HG02943 (cell line): ENCODE results near the gene CD38.
"Not testable (repeated sequence)": the region's sequence is repeated elsewhere in the genome, so short reads cannot be mapped to it uniquely, and the experiment has no call there.

Experiments used
- ATAC-seq: cut with Tn5 transposase; IDR thresholded peaks from one replicate; pipeline ENCODE4 v1.9.1; 2021; ENCODE audit warnings: mild to moderate bottlenecking, low read depth, moderate library complexity; ENCODE audit not compliant: unreplicated experiment

The CD38 gene

DNA sequence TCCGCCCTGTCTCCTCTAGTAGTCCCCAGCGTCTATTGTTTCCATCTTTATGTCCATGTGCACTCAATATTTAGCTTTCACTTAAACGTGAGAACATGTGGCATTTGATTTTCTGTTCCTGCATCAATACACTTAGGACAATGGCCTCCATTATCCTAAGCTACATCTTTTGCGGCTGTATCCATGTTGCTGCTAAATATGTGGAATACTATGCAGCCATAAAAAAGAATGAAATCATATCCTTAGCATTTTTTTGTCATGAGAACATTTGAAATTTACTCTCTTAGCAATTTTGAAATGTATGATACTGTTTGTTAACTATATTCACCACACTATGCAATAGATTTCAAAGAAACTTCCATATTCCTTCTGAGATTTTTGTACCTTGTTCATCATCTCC lies 19.8 kb upstream of the CD38 start:
- ATAC-seq, result no peak

DNA sequence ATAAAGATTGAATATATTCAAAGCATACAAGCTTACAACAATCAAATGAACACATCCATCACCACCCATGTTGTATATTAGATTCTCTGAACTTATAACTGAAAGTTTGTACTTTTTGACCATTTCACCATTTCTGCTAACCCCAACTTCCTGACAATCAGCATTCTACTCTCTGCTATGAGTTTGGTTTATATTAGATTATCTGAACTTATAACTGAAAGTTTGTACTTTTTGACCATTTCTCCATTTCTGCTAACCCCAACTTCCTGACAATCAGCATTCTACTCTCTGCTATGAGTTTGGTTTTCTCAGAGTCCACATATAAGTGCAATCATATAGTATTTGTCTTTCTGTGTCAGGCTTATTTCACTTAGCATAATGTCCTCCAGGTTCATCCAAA lies 15.7 kb upstream of the CD38 start:
- ATAC-seq, result not testable (repeated sequence)

DNA sequence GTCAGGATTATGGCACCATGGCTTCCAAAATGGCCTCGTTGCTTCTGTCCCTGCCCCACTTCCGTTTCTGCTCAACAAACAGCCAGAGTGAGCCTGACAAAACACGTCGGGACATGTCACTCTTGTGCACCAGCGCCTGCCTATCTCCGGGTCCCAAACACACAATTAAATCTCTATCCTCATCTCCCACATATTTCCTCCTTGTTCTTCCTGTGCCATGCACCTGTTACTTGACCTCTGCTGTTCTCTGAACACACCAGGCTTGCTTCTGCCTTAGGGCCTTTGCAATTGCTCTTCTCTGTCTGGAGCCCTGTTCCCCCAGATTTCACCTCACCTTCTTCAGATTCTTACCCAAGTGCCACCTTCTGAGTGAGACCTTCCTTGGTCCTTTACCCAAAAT lies 12.7 kb upstream of the CD38 start:
- no peak for ATAC-seq

DNA sequence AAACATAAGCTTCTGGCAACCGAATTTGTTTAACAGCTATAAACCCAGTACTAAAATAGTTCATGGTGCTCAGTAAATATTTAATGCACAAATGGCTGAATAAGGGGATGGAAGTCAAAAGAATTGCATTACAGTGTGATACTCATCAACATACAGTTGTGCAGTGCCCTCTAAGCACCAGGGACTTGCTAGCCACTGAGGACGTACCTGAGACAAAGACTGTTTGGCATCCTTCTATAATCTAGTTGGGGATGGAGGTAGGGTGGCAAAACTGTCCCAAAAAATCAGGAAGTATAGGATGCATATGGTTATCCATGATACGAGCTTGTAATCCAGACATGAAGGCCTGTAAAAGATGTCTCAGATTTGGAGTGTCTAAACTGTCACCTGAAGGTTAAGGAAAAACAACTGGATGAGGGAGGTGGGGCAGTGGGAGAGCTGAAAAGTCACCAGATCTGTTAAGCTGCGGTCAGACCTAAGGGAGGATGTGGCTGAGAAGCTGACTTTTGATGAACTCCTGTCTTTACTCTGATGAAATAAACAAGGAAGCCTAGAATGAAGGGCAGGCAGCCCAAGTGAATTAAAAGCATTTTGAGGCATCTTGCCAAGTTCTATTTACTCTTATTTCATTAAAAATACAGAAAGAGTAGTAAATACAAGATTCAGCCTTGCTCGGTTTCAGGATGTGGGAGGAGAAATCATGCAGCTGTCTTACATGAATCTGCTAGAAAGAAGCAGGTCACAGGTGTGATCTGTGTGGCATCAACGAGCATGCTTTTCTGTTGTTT lies 12.0 kb upstream of the CD38 start:
- ATAC-seq, result peak; percentile 59

DNA sequence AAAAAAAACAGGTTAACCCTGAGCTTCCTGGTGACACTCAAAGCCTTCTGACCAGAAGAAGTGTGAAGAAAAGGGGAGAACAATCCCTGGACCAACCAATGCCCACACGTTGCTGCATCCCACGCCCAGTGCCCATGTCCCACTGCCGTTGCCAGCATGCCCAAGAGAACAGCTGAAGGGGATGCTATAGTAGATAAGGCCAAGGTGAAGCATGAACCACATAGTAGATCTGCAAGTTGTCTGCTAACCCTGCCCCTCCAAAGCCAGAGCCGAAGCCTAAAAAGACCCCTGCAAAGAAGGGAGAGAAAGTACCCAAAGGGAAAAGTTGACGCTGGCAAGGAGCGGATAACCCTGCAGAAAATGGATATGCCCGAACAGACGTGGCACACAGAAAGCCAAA lies 11.3 kb upstream of the CD38 start:
- no peak for ATAC-seq

DNA sequence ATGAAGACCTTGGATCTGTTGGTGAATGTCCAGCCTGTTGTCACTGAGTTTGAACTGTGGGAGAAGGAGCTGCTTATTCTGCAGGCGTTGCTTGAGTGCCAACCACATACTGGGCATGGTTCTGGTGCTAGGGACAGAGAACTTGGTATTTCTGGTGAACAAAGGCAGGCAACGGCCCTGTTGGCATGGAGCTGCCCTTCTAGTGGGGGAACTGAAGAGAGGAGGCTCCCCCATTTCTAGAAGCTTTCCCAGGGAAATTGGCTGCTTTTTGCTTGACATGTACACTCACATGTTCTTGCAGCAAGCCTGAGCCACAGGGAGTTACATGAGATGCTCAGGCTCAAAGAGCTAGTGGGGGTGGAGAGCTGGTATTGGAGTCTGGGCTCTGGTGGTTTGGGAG lies 8.9 kb upstream of the CD38 start:
- ATAC-seq, result no peak

DNA sequence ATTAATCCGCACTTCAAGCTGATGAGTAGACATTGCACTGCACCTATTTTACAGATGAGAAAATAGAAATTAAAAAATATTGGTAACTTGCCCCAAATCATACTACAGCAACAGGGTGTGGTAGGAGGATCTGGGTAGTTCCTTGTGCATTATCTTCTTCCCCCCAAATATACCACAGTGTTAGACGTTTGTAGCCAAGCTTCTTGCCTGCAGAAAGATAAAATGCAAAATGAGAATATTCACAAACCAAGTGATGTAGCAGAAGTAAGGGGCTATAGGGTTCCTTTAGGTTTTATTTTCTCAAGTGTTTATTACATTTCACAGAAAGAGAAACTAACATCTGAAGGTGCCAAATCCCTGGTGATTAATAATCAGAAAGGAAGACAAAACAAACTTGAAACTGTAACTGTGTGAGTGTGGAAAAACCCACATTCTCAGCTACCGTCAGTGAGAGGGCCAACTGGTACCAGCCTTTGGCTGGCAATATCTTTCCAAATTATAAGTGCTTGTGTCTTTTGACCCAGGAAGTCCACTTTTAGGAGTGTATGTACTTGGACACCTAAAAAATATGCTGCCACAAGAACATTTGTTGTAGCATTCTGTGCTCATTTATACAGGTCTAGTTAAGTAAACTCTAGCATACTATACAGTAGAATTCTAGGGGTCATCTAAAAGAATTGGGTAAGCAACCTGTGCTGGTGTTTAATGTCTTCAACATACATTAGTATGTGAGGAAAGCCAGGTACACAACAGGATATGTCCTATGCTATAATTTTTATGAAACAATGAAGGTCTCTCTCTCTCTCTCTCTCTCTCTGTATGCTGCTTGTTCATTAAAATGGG lies 6.7 kb upstream of the CD38 start:
- peak; percentile 58 for ATAC-seq

DNA sequence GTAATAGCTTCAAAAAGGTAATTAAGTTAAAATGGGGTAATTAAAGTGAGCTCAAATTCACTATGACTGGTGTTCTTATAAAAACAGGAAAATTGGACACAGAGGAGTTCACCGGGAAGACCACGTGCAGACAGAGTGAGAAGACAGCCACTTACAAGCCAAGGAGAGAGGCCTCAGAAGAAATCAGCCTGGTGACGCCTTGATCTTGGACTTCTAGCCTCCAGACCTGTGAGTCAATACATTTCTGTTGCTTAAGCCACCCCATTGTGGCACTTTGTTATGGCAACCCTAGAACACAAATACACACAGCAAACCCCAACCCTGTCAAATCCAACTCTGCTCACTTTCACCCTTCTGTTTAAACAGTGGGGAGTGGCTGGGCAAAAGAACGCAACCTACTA lies 4.1 kb upstream of the CD38 start:
- no peak for ATAC-seq

DNA sequence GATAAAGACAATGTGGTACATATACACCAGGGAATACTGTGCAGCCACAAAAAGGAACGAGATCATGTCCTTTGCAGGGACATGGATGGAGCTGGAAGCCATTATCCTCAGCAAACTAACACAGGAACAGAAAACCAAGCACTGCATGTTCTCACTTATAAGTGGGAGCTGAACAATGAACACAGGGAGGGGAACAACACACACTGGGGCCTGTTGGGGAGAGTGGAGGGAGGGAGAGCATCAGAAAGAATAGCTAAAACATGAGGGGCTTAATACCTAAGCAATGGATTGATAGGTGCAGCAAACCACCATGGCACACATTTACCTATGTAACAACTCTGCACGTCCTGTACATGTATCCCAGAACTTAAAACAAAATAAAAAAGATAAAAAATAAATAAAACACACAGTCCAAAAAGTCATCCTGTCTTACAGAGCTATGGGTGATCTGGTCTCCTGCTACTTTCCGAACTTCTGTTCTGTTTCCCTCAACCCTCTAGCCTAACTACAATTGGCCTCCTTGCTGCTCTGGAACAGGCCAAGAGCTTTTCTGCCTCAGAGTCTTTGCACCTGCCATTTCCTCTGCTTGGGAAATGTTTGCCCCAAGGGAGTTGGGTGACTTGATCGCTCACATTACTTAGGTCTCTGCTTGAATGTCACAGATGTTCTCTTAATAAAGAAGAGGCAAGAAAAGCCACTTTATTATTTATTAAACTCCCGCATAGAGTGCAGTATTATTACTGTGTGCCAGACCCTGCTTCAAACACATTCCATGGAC lies 1.1 kb upstream of the CD38 start:
- no peak for ATAC-seq

DNA sequence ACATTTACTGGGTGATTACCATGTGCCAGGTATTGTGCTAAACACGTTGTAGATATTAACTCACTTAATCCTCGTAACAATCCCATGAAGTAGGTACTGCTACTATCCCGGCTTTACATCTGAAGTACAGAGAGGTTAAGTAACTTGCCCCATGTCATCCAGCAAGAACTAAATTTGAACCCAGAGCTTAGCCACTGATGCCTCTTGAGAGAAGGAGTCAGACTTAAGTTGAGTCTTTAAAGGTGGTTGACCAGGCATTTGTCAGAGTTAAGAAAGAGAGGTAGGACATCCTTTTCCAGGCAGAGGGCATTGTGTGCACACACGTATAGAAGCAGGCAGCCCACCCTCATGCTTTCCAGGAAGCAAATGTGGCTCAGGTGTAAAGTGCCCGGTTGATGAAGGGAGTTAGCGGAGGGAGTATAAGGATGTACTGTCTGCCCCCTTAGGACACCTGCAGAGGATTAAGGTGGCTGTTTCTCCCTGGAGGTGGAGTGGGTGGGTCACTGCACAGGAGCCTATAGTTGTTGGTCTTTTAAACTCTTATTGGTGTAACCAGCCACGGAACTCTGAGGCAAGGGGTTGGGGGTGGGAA lies 335 bp upstream of the CD38 start:
- ATAC-seq, result no peak

DNA sequence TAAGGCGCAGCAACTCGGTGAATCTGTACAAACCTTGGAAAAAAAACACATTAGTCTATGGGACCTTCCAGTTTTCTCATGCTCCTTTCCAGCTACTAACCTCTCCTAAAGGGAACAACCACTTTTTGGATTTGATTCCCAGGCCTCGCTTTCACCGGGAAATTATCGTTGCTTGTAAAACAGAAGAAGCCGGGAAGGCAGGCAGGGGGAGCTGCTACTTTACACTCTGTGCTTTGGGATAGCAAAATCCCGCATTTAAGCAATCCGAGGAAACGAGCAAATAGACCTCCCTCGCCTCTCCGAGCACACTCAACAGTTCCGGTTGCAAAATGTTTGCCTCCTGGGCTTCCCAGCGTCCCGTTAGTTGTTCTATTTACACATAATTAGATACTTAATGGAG lies 1.2 kb downstream of the CD38 start:
- ATAC-seq, result no peak

DNA sequence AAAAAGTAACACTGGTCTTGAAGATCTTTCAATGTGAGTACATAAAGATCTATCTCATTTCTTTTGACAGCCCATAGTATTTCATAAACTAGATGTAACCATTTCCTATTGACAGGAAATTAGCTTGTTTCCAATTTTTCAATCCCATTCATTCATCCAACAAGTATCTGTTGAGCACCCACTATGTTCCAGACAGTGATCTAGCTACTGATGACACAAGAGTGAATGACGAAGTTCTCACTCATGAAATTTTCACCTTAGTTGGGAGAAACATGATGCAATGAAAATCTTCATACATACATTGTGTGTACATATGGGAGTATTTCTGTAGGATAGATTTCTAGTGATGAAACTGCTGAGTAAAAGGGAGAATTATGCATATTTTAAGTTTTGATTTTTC lies 1.7 kb downstream of the CD38 start:
- no peak for ATAC-seq

DNA sequence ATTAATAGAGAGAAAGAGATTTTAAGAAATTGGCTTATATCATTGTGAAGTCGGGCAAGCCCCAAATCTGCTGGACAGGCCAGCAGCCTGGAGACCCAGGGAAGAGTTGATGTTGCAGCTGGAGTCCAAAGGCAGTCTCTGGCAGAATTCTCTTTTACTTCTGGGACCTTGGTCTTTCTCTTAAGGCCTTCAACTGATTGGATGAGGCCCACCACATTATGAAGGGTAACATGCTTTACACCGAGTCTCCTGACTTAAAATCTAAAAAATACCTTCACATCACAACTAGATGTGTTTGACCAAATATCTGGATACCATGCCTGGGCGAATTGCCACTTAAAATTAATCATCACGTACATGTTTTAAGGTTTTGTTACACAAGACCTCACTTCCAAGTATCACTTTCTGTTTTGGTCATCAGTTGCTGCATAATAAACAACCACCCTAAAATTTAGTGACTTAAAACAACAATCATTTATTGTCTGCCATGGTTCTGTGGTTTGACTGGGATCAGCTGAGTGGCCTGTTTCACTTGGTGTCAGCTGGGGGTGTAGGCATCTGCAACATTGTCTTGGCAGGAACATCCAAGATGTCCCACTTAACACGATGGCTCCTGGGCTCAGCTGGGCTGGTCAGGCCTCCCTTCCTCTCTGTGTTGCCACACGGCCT lies 3.4 kb downstream of the CD38 start:
- no peak for ATAC-seq

DNA sequence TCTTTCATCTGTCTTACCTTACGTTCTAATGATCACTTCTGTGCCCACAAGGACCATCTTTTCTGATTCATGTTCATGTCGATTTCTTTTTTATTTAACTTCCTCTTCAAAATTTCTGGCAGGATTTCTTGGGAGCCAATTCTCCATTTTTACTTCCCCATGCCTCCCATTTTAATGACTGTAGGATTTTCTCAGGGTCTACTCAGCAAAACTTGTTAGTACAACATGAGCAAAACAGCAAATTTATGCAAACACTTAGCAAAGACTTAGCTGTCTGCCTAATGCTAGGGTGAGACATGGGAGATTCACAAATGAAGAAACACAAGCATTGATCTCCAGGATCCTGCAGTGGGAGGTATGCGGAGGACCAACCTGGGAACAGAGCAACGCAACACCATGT lies 5.5 kb downstream of the CD38 start:
- ATAC-seq, result no peak

DNA sequence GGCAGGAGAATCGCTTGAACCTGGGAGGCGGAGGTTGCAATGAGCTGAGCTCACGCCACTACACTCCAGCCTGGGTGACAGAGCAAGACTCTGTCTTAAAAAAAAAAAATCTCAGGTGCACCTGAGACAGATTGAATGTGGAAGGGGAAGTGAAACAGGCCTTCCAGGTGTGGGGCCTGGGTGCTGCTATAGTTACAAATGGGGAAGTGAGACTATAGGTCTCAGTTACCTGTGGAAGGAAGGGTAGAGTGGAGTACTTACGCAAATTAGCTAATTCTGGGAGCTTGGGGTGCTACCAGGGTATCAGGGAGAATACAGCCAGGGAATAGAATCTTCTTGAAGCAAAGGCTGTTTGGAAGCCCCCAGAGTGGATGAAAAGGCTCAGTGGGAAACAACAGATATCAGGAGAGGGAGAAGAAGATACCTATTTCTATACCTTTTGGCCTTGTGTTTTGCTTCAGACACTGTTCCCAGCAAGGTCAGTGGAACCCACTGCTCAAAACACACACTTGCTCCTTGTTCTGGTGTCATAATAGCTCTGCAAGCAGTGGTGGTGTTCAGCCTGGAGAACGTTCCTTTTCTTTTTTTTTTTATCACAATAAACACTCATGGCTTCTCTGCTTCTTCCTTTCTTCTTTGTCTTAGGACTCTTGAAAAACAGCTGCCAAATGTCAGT lies 7.0 kb downstream of the CD38 start:
- peak; percentile 73 for ATAC-seq

DNA sequence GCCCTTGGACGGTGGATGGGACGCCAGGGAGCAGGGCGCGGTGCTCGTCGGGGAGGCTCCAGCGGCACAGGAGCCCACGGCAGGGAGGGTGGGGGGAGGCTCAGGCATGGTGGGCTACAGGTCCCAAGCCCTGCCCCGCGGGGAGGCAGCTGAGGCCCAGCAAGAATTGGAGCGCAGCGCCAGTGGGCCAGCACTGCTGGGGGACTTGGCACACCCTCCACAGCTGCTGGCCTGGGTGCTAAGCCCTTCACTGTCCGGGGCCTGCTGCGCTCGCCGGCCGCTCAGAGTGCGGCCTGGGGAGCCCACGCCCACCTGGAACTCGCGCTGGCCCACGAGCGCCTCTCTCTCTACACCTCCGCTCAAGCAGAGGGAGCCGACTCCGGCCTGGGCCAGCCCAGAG lies 8.6 kb downstream of the CD38 start:
- no peak for ATAC-seq

DNA sequence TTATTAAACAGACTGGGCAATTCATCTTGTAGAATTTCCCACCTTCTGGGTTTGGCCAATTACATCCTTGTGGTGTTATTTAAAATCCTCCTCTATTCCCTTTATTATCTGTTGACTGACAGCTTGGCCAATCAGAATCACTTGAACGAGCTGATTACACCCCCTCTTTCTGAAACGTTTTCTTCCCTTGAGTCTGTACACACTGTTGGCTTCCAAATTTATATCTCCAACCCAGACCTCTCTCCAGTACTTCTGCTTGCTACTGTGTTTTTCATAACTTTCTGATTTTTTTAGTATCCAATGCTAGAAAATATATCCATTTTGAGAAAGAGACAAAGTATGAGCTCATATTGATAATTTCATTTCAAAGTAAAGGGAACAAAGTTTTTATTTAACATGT lies 14.8 kb downstream of the CD38 start:
- no peak for ATAC-seq

DNA sequence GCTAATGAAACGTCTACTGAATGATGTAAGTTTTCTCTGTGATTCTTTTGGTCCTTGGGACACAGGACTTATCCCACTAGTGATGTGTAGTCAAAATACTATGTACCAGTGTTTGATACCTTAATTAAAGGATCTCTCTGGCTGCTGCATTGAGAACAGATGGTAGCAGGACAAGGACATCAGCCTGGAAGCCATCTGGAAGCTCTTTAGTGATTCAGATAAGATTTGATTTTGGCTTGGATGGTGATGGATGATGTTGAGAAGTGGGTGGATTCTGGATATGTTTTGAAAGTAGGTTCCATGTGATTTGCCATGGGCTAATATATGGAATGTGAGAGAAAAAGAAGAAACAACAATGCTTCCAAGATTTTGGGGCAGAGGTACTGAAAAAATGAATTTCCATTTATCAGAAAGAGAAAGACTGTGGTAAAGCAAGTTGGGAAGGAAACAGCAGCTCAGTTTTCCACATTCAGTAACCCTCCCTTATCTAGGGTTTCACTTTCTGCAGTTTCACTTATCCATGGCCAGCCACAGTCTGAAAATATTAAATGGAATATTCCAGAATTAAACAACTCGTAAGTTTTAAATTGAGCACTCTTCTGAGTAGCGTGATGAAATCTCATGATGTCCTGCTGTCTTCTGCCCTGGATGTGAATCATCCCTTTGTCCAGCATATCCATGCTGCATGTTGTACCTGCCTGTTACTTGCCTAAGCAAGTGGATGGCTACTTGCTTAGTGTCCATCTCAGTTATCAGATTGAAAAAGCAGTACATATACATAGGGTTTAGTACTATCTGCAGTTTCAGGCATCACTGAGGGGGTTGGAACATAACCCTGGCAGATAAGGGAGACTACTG lies 15.6 kb downstream of the CD38 start:
- ATAC-seq, result no peak

DNA sequence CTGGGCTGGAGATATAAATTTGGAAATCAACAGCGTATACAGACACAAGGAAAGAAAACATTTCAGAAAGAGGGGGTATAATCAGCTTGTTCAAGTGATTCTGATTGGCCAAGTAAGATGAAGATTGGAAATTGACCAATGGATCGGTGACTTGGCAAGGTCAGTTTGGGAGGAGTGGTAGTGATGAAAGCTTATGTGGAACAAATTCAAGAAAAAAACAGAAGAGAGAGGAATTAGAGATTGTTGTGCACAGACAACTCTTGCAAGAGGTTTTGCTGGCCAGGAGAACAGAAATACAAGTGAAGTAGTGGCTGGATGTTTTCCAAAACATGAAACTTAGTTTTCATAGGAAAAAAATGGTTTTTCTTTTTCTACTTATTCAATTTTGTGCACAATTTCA lies 16.3 kb downstream of the CD38 start:
- ATAC-seq, result no peak
